HG03196 (cell line): ENCODE data around the gene ANKLE1.

ENCODE experiments used
- ATAC-seq: cut with Tn5 transposase; IDR thresholded peaks from one replicate; pipeline ENCODE4 v1.9.1; 2021; ENCODE audit not compliant: unreplicated experiment

ANKLE1 gene

GRCh38 chr19:17306285-17306714 is 24.6 kb downstream of the ANKLE1 start:
- peak; percentile 3 for ATAC-seq

DNA sequence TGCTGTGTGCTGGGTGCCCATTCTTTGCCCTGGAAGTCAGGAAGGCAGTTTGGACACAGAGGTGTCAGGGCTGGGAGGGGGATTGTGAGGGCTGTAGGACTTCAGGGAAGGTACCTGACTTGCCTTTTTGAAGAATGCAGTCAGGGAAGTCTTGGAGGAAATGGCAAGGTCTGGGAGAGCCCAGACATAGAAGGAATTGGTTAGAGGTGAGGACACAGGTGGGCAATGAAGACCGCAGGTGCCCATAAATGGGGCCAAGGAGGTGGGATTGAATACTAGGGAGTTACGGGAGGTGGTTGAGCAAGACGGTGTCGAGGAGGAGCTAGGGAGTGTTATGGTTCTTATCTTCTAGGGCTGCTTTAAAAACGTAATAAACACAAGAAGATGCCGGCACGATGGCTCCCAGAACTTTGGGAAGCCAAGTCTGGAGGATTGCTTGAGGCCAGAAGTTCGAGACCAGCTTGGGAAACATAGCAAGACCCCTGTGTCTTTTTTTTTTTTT is 26.2 kb downstream of the ANKLE1 start:
- no peak for ATAC-seq

DNA sequence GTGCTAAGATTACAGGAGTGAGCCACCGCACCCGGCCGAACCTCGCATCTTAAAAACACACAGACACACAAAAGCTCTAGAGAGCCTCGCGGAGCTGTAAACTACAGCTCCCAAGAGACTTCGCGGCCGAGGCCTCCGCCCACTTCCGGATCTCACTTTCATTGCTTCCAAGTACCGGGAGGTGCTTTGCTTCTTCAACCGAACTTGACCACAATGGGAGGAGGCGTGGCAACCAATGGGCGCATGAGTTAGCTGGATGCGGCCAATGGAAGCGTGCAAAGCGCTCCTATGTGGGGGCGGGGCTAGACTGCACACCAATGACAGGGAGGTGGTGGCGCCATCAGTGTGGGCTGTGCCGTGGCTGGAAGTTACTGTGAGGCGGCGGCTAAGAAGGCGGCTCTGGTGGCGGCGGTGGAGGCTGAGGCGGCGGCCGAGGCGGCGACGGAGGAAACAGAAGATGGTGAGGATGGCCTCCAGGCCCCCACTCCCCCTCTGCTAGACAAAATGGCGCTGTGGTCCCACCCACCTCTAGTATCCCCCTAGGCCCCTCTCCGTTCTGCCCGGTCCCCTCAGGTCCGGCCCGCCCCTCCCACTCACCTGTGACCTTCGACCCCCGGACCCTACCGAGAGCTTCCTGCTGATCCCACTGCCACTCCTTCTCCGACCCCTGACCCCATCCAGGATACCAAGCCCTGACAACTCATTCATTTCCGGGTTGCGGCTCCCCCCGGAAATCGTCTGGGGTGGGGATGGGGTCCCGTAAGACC is 27.7 kb downstream of the ANKLE1 start, which contains the start of gene DDA1:
TSS of gene DDA1 (plus strand) at position 366 of the 767 bp plus-strand sequence. CDS start at position 458, 92 bp downstream.
- peak; percentile 41 for ATAC-seq

DNA sequence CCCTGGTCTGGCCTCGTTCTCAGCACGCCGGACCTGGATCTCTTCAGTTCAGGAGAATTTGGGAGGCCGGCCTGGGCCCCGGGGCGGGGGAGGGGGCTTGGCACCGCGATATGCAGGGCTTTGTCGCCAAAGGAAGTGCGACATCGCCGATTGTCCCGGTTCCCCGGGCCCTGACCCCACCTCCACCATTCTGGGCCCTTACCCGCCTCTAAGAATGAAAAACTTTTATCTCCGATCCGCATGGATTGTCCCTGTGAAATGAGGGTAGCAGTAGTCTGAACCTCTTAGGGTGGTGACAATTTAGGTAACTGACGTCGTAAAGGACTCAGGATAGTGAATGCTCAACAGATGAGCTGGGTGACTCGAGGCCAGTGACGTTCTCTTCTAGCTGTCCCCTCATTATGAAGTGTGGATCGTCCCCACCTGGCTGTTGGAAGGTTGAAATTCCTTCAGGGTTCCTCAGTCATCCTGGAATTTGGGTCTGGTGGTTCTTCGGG is 28.3 kb downstream of the ANKLE1 start:
- ATAC-seq = no peak

- ATAC-seq = no peak
These were observed 29.9 kb downstream of the ANKLE1 start for GRCh38 chr19:17311455-17312188.

DNA sequence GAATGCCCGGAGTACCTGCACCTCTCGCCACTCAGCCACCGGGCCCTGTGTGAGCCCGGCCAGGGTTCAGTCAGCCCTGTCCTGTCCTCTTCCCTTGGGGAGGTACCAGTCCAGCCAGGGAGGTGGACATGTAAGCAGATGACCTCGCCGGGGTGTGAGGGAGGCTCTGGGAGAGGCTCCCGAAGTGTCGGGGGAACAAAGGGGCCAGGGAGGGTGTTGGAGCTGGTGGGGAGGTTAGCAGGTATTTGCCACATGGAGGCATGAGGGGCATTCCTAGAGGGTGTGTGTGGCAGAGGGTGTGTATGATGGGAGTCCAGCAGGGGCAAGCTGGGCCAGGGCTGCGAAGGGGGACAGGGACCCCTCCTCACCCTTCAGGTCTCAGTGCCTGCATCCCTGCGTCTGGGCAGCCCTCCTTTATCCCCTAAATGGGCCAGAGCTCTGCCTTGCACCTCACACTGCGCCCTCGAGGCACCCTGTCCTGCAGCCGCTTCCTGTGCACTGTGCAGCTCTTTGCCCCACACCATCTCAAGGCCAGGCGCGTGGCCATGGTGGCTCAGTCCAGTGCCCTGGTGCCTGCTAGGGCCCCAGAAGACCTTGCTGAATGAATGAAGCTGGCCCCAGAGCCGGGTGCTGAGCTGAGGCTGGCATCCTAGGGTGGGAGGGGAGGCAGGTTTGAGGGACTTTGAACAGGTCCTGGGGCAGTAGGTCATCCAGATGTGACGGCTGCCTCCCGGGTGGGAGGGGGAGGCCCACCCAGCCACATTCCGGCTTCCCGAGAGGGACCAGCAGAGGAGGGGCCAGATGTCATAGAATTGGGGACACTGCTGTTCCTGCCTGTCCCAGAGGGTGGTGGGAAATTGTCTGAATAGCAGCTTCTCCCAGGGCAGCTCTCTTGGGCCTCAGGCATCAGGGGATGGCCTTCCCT is 30.8 kb downstream of the ANKLE1 start:
- no peak for ATAC-seq

- no peak for ATAC-seq
These were observed 32.4 kb downstream of the ANKLE1 start for GRCh38 chr19:17314007-17314593.

DNA sequence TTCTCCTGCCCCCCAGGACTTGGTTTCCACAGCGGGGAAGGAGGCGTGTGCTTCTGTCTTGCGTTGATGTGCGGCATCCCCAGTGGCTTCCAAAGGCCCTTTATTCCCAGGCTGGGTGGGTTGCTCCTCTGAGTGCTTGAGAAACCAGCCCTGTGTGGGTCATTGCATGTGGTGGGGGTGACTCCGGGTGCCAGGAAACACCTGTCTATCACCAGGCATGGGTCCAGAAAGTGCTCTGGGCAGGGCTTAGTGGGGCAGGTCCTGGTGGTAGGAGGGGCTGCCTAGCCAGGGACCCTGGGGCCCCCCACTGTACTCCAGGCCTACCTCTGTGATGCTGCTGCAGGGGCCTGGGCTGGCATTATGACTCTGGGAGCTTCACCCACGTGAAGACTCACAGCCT is 37.3 kb downstream of the ANKLE1 start:
- no peak for ATAC-seq

- ATAC-seq = no peak
These were observed 38.0 kb downstream of the ANKLE1 start for GRCh38 chr19:17319473-17320238.

DNA sequence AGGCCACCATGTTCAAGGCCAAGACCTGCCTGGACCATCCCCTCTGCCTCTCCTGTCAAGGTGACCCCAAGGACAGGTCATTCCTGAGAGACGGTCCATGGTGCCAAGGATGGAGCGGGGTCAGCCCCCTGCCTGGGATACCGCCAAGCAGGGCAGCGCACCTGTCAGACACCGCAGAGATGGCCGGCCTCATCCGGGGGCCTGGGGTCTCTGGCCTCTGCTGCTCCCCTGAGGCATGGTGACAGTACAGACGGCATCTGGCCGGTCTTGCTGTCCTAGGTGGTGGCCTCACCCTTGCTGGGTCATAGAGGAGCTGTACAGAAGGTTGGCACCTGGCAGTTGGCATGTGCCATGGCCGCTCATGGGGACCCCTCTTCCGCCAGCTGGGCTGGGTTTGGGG is 38.7 kb downstream of the ANKLE1 start:
- no peak for ATAC-seq

GRCh38 chr19:17321655-17322489 is 40.2 kb downstream of the ANKLE1 start:
- ATAC-seq = no peak

DNA sequence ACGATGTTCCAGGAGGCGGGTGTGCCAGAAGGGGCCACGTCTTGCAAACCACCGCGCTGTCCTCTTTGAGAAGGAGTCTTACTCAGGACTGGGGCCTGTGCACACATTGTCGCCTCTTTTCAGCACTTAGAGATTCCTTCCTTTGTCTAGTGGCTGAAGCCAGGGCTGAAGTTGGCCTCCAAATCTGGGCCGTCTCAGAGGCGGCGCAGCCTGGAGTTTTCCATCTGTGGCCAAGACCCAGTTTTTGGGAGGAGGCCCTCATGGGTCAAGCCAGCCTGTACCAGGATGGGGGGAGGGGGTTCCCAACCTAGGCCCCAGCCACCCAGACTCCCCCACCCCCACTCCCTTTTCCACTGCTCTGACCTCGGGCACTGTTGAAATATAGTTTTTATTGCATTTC is 41.2 kb downstream of the ANKLE1 start:
- ATAC-seq = no peak

DNA sequence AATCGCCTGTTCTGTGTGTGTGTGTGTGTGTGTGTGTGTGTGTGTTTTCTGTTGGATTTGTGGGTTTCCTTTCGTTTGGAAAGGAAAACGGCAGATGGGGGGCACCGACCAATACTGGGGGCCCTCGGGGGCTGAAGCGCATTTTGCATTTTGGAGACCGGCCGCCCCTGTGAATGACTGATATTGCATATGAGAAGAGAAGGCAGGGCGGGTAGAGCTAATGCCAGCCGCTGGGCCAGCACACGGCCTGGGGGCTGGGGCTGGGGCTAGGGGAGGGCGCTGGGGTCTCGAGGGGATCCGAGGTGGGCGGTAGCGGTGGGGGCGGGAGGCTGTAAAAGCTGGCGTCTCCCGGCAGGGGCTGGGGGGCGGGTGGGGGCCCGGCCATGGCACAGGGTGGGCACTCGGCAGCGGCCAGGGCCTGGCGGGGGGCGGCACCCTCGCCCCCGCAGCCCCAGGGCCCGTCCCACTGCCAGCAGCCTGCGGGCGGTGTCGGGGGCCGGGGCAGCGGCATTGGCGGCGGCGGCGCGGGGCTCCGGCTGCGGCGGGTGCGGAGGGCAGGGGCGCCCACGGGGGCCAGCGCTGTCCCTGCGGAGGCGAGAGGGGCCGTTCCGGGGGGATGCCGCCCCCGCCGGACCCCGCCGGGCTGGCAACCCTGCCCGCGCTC is 41.7 kb downstream of the ANKLE1 start:
- ATAC-seq = no peak

DNA sequence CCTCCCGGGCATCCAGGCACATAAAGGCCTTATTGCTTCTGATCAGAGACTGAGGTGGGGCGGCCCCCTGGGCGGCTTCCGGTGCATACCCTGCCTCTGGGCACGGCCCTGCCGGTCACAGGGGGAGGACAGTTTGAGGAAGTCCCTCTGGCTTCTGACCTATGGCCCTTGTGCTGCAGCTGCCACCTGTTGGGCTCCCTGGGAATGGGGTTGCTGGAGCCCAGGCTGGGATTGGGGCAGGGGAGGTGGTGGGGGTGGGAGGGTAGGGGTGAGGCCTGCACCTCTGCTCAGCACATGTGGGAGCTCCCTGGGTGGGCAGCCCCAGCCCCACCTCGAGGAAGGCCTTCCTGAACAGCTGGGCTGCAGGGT is 42.2 kb downstream of the ANKLE1 start:
- ATAC-seq = no peak

DNA sequence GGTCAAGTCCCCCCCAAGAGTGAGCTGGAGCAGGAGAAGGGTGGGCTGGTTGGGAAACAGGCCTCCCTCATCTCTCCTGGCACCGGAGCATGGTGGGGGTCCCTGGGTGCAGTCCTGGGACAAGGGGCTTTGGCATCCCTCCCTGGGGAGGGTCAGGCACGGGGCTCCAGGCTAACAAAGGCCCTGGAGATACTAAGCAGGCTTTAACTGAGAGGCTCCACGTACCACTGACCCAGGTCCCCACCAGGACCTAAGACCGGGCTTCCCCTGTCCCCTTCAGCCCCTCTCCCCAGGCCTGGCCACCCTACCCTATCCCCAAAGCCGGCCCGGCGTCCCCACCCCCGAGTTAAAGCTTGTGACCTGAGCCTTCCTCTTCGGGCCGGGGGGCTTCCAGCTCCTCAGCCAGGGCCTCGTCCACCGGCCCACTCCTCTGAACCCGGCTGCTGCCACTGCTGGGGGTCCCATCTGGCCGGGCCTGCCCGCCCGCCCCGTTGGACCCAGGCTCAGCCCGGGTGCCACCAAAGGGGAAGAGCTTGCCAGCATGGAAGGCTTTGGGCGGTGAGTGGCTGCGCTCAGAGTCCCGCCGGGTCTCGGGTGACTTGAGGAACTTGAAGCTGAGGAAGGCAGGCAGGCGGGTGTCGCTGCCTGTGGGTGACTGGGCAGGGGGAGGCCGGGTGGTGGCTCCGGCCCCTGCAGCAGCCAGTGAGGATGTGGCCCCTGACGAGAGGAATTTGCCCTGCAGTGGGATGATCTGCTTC is 42.8 kb downstream of the ANKLE1 start:
- no peak for ATAC-seq

- ATAC-seq = no peak
These were observed 43.4 kb downstream of the ANKLE1 start for GRCh38 chr19:17325133-17325532.

DNA sequence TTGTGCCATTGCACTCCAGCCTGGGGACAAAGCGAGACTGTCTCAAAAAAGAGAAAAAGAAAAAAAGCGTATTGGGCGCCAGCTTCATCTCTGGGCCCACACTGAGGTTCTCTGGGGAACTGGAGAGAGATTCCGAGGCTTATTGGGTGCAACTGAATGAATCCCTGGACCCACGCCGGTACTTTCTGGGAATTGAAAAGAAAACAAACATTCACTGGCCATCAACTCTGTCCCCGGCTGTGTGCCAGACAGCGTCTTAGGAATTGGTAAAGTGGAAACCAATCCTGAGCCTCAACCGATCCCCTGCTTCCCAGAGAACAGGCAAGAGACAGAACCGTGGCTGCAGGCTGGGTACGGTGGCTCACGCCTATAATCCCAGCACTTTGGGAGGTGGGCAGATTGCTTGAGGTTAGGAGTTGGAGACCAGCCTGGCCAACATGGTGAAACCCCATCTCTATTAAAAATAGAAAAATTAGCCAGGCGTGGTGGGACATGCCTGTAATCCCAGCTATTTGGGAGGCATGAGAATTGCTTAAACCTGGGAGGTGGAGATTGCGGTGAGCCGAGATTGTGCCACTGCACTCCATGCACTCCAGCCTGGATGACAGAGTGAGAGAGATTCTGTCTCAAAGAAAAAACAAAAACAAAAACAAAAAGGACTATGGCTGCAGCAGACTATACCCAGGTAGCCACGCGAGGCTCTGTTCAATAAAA is 44.3 kb downstream of the ANKLE1 start:
- no peak for ATAC-seq
